HL-60/S4 treated with phorbol 12-myristate 13-acetate at 8.2 ng/mL for 4 days and 3 days (cell line): Measurements from ENCODE around the gene CRY1.

Experiments used
- in situ Hi-C: fragments of 300-500 bp; cut with MboI; formaldehyde crosslinking; loops from 2 replicates; pipeline ENCODE4 v1.15.0; 2022; ENCODE audit warnings: low sequenced_read_pairs

CRY1 gene

GRCh38 chr12:107093417-107094182, at the start of gene CRY1:
Gene CRY1, minus strand, starts transcription at chr12:107093549. Its CDS starts 588 bp downstream, at chr12:107092961.
- in situ Hi-C loops, result no loop called here

- in situ Hi-C loops, result loop anchor here (25.0 kb wide), 2 partner anchors 273 to 473 kb away; no protein-coding TSS in a partner anchor
Measured at GRCh38 chr12:107139787-107140186, 46.4 kb upstream of the CRY1 start.

- in situ Hi-C loops, result loop anchor here (25.0 kb wide), 2 partner anchors 273 to 473 kb away; no protein-coding TSS in a partner anchor
Measured at GRCh38 chr12:107138990-107139389, 45.6 kb upstream of the CRY1 start.

GRCh38 chr12:107135177-107135576, 41.8 kb upstream of the CRY1 start:
- in situ Hi-C loops, result loop anchor here (25.0 kb wide), 2 partner anchors 277 to 477 kb away; no protein-coding TSS in a partner anchor

- in situ Hi-C loops, result loop anchor here (25.0 kb wide), 2 partner anchors 278 to 478 kb away; no protein-coding TSS in a partner anchor
Measured at GRCh38 chr12:107134558-107134957, 41.2 kb upstream of the CRY1 start.

GRCh38 chr12:107133462-107133861, 40.1 kb upstream of the CRY1 start:
- in situ Hi-C loops, result loop anchor here (25.0 kb wide), 2 partner anchors 279 to 479 kb away; no protein-coding TSS in a partner anchor

- in situ Hi-C loops, result loop anchor here (25.0 kb wide), 2 partner anchors 280 to 480 kb away; no protein-coding TSS in a partner anchor
Measured at GRCh38 chr12:107131832-107132616, 38.7 kb upstream of the CRY1 start.

- in situ Hi-C loops, result loop anchor here (25.0 kb wide), 2 partner anchors 281 to 481 kb away; no protein-coding TSS in a partner anchor
Measured at GRCh38 chr12:107130830-107131611, 37.7 kb upstream of the CRY1 start.

GRCh38 chr12:107129315-107129930, 36.1 kb upstream of the CRY1 start:
- in situ Hi-C loops, result loop anchor here (25.0 kb wide), 2 partner anchors 283 to 483 kb away; no protein-coding TSS in a partner anchor

GRCh38 chr12:107127482-107128430, 34.4 kb upstream of the CRY1 start:
- in situ Hi-C loops, result loop anchor here (25.0 kb wide), 2 partner anchors 285 to 485 kb away; no protein-coding TSS in a partner anchor

- in situ Hi-C loops, result loop anchor here (25.0 kb wide), 2 partner anchors 285 to 485 kb away; no protein-coding TSS in a partner anchor
Measured at GRCh38 chr12:107126796-107127481, 33.6 kb upstream of the CRY1 start.

GRCh38 chr12:107125833-107126232, 32.5 kb upstream of the CRY1 start:
- in situ Hi-C loops, result loop anchor here (25.0 kb wide), 2 partner anchors 286 to 486 kb away; no protein-coding TSS in a partner anchor

GRCh38 chr12:107122452-107122958, 29.2 kb upstream of the CRY1 start:
- in situ Hi-C loops, result no loop called here

GRCh38 chr12:107119091-107119490, 25.7 kb upstream of the CRY1 start:
- in situ Hi-C loops, result no loop called here

GRCh38 chr12:107118624-107119023, 25.3 kb upstream of the CRY1 start:
- in situ Hi-C loops, result no loop called here

- in situ Hi-C loops, result no loop called here
Measured at GRCh38 chr12:107115119-107115518, 21.8 kb upstream of the CRY1 start.

- in situ Hi-C loops, result no loop called here
Measured at GRCh38 chr12:107111314-107111713, 18.0 kb upstream of the CRY1 start.
